Epithelial cell of esophagus (primary cell): ENCODE data around the gene ZNF112.
A peak's percentile ranks its signal among the peaks of the same experiment; 100 is the strongest.

Experiments
- DNase-seq: peaks from one replicate; pipeline ENCODE4 v3.0.0; 2010; ENCODE audit warnings: low read depth
- H3K4me3 ChIP-seq: 2 replicates; pipeline ENCODE4 v1.5.1; 2011; ENCODE audit warnings: mild to moderate bottlenecking, low read length, control low read depth
- TF ChIP-seq, protein P1 (sequence below): IDR thresholded peaks from 2 replicates; pipeline ENCODE4 v1.5.1; 2011; ENCODE audit warnings: low read depth, mild to moderate bottlenecking, low read length, control low read depth, inconsistent platforms; ENCODE audit not compliant: insufficient read depth; ENCODE audit errors: missing control alignments

ZNF112 gene

DNA sequence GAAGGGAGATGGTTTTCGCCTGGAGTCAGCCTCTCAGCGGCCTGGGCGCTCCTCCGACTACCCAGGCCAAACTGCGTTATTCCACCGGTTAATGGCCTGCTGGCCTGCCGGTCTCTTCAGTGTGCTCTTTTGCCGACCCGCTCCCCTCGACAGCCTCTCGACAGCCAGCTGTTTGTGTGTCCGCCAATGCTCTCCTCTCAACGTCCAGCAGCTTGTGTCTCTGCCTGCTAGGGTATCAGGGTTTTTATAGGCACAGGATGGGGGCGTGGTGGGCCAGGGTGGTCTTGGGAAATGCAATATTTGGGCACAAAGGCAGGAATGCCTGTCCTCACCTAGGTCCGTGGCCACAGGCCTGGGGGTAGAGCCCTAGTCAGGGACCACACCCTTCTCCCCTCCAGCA is 50.2 kb downstream of the ZNF112 start:
- no peak for DNase-seq
- TF ChIP-seq, protein P1, sequence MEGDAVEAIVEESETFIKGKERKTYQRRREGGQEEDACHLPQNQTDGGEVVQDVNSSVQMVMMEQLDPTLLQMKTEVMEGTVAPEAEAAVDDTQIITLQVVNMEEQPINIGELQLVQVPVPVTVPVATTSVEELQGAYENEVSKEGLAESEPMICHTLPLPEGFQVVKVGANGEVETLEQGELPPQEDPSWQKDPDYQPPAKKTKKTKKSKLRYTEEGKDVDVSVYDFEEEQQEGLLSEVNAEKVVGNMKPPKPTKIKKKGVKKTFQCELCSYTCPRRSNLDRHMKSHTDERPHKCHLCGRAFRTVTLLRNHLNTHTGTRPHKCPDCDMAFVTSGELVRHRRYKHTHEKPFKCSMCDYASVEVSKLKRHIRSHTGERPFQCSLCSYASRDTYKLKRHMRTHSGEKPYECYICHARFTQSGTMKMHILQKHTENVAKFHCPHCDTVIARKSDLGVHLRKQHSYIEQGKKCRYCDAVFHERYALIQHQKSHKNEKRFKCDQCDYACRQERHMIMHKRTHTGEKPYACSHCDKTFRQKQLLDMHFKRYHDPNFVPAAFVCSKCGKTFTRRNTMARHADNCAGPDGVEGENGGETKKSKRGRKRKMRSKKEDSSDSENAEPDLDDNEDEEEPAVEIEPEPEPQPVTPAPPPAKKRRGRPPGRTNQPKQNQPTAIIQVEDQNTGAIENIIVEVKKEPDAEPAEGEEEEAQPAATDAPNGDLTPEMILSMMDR = no peak
- no peak overlapping the region for H3K4me3 ChIP-seq

DNA sequence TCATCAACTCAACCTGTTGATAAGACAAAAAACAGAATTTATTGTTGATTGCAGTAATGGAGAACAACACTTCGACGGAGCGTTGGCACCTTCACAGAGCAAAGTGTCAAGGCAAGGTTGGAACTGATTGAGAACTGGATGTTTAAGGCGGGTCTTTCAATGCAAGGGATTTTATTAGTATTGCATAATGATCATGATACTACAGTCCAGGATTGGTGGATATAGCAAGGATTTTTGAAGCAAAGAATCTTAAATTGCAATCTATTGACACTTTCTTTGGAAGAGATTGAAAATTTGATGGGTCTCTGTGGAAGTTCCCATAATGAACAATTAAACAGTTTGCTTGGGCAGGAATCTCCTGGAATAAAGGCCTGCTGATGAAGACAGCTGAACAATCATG is 51.0 kb downstream of the ZNF112 start:
- TF ChIP-seq, protein P1 = no peak
- no peak for DNase-seq
- peak overlapping the region; percentile 85 for H3K4me3 ChIP-seq

DNA sequence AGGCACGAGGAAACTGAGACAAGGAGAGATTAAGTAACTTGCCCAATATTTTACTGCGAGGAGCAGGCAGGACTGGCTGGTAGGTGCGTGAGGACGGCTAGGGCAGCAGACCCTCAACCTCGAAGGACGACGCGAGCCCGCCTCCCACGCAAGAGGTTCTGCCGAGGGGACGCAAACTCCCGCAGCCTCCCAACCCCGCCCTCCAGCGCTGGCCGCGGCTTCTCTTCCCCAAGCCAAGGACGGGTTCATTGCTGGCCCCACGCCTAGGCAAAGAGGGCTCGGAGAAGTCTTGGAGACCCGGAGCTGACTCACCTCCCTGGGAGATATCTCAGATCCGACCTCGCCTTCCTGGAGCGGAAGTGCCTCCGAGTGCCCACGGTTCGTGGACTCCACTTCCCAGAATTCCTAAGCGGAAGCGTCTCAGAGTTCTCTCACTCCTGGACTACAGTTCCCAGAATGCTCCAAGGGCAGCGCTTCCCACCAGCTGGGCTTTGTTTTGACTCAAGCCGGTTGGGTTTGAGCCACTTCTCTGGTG is 51.8 kb downstream of the ZNF112 start, which contains the start of gene ZNF235:
ZNF235 (minus strand) TSS at position 367 of the 535 bp plus-strand sequence. CDS start 1,621 bp downstream, outside the sequence.
- H3K4me3 ChIP-seq = peak within 1 kb of the TSS; percentile 85
- TF ChIP-seq, protein P1 = no peak
- peak; percentile 98 for DNase-seq

DNA sequence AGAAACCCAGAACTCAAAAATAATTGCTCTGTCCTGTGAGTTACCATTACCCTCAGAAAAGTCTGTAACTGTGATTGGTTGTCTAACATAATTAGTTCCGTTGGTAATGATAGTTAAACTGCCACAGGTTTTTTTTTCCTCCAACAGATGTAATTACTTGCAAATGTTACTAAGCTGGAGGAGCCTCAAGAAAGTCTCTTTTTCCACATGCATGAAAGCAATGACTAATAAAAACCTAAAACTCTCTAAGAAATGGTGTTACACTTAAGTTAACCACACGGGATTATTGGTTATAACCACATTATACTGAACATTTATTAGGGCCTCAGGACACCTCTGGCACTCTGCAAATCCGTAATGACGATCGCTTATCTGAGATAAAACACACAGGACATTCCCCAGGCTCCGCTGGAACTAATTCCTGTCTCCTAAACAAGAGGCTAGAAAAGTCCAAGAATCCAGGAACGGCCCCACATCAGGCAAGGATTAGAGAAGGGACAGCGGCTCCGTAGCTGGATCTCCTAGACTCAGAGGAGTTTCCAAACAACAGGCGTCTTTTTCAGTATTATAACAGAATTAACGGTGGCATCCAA is 52.4 kb downstream of the ZNF112 start:
- H3K4me3 ChIP-seq = peak overlapping the region; percentile 85
- TF ChIP-seq, protein P1 = no peak
- no peak for DNase-seq

DNA sequence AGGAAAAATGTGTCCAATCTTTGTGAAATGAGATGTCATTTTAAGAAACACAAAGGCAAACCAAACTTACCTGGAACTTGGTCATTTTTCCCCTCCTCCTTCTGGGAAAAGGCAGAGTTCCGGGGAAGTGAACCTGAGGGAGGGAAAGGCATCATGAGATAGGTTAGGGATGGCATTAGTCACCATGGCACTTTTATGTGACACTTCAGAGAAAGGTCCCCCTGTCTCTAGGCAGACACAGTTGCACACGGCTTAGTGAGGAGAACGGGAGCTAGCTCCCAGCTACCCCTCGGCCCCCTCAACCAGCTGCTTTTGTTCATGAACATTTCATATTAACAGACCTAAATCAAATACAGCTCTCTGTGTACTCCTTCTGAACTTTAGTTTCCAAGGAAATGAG is 53.2 kb downstream of the ZNF112 start:
- TF ChIP-seq, protein P1 = no peak
- no peak overlapping the region for H3K4me3 ChIP-seq
- DNase-seq = no peak

DNA sequence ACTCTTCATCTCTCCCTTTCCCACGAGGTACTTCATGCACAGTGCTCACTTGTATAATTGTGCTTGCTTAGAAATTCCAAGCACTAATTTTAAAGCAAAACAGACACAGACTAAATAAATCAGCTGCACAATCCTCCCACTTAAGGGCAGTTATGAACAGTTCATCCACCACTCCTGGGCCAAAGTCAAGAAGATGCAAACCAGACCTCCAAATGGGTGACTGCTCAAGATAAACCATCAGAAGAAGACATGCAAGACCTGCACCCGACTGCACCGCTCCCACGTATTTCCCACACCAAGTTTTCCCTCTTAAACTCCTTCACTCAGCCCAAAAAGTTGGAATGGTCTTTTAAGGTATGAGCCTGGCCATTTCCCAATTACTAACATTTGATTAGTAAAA is 71.5 kb downstream of the ZNF112 start:
- H3K4me3 ChIP-seq = no peak overlapping the region
- no peak for DNase-seq
- TF ChIP-seq, protein P1 = no peak

DNA sequence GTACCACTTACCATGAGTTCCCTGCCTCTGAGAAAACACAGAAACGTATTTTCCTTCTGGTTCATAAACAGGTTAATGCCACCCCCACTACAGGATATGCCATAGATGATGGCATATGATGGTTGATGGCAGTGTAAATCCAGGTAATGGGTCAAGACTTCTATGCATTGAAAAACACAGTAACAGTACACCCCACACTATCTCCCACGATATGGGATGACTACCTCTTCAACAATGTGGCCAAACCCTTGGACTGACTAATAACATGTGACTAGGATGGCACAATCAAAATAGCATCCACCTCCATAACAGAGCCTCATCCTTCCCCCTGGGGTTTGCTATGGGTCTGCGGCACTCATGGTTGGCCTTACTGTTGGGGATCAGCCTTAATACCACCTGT is 73.6 kb downstream of the ZNF112 start:
- DNase-seq = peak; percentile 76
- TF ChIP-seq, protein P1 = no peak
- H3K4me3 ChIP-seq = no peak overlapping the region
